Lower leg skin (tissue), 3 donors: Measurements from ENCODE around the gene CKM.
"Not testable (repeated sequence)": the region's sequence is repeated elsewhere in the genome, so short reads cannot be mapped to it uniquely, and the experiment has no call there.

Experiments used
- CTCF ChIP-seq, 3 donors: fragments of 450-650 bp; IDR thresholded peaks; one replicate each; pipeline ENCODE4 v1.5.1; 2016; ENCODE audit warnings: antibody characterized with exemption in 3 of 3, mild to moderate bottlenecking in 3 of 3, moderate library complexity in 2 of 3
- POLR2A ChIP-seq, 2 donors: fragments of 450-650 bp; IDR thresholded peaks; one replicate each; pipeline ENCODE4 v1.6.1; 2016 to 2017; ENCODE audit warnings: antibody characterized with exemption in 2 of 2, mild to moderate bottlenecking in 1 of 2, moderate library complexity in 1 of 2

GRCh38 chr19:45309322-45309721 is 13.4 kb downstream of the CKM start:
- not testable (repeated sequence) for TF ChIP-seq CTCF, POLR2A (IDR thresholded peaks at IDR 0.05)
